GM20000 (cell line): ENCODE results near the gene RBBP8NL.

Experiments used
- DNase-seq: peaks from one replicate; pipeline ENCODE4 v3.0.0; 2012; ENCODE audit warnings: low spot score
- CTCF ChIP-seq: IDR thresholded peaks from 2 replicates; pipeline ENCODE4 v1.5.1; 2012; ENCODE audit warnings: mild to moderate bottlenecking, control low read depth; ENCODE audit errors: extremely low read depth, missing control alignments

RBBP8NL gene

DNA sequence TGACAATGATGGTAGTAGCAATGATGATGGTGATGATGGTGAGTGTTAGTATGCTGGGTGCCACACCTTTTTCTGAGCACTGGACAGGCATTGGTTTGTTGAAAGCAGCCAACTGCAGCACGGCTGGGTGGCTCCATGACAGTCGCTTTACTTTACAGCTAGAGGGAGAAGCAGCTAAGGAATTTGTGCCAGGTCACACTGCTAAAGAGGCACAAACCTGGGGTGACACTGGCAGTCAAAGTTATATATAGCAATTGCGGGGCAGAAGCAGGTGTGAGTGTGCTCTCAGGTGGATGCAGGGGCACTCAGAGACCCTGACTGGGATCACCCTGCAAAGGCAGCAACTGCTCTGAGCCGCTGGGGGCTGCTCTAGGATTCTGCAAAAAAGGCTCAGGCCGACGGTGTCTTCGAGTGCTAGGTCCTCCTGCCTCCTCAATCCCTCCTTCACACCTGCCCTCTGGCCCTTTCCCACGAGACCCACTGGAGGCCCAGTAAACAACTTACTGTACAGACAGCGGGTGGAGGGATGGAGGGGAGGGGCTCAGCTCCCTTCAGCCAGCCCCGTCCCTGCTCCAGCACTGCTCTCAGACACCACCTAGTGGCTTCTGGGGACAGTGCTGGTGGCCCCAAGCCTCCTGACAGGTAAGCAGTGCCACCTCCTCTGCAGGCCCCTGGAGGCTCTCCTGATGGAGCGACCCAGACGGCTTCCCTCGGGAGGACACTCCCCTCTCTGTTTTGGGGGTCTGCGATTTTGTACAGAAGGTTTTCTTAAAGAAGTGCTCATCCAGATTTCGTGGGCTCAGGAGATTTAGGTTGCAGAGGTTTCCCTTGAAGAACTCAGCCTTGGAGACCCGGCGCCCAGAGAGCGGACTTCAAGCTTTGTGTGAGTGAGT, 44.8 kb downstream of the RBBP8NL start:
- peak; percentile 88 for DNase-seq

DNA sequence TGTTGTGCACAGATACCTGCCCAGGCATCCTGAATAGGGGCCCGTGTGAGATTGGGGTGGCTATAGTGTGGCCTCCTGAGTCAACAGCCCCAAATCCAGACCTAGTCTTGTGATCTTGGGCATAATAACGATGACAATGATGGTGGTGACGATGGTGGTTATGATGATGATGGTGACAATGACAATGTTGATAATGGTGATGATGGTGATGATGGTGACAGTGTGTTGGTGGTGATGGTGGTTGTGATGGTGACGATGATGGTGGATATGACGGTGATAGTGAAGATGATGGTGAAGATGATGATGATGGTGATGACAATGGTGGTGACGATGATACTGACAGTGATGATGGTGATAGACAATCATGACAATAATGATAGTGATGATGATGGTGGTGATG, 45.5 kb downstream of the RBBP8NL start:
- no peak for DNase-seq
- TF ChIP-seq CTCF: no peak

More for the DNA sequence above, 44.8 kb downstream of the RBBP8NL start:
- peak; percentile 94 for TF ChIP-seq CTCF

DNA sequence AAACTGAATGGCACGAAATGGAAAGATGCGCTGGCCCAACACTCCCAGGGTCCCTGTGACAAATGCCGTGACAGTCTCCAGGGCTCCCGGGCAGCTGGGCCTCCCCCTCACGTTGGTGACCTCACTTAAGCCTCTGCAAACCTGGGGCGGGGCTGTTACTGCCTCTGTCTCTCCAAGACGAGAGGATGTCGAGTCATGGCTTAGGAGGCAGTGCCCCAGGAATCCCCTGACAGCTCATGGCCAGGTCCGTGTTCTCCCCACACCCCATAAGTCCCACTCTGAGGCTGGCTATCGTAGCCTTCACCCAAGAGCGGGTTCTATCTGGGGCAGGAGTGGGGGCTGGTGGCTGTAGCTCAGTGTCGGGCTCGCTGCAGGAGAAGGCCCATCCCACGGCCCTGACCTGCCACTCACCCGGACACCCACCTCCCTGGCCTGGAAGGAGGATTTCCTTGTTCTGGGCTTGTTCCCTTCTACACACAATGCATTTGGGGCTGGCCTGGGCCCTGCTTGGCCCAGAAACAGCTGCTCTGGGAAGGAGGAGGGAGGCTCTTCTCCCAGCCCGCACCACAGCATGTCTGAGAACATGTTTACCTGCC, 46.0 kb downstream of the RBBP8NL start:
- no peak for DNase-seq
- TF ChIP-seq CTCF: no peak

DNA sequence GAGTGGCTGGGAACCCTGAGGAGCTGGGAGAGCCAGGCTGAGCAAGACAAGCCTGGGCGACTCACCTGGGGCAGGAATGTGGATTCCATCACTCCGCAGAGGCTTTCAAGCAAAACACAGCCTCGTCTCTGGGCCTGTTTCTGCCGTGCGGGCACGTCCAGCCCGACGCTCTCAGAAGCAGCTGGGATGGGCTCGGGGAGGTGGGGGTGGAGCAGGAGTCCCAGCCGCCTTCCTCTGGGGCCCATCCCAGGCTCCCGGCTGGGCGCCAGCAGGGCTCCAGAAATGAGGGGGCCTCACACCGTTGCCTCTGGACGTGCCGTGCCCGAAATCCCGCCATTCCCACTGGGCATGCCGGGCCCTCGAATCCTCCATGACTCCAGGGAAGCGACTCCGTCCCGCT, 49.1 kb downstream of the RBBP8NL start:
- TF ChIP-seq CTCF: no peak
- no peak for DNase-seq

- no peak for TF ChIP-seq CTCF
- DNase-seq: no peak
Measured at GRCh38 chr20:62377615-62378178, 49.6 kb downstream of the RBBP8NL start.

DNA sequence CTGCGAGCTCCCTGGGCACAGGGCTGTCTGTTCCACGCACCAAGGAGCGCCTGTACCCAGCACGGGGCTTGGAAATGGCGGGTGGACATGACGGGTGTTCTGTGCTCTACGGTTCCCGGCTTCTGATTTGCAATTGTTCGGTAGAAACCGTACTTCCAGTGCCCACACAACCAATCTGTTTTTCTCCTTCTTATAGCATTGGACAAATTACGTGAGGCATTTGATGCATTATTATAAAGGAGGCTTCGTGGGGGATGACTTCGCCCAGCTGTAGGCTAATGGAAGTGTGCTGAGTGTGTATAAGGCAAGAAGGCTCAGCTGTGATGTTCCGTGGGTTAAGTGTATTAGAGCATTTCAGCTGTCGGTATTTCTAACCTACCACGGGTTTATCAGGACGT, 50.3 kb downstream of the RBBP8NL start:
- no peak for DNase-seq
- TF ChIP-seq CTCF: no peak
